Muscle of arm (tissue), 12 donors: ENCODE measurements around the gene S100P. TPM values are rescaled to one million over a fixed set of nuclear protein-coding genes. Genes with fewer than 3 reads are reported as not detected.
"Not testable (repeated sequence)": the region's sequence is repeated elsewhere in the genome, so short reads cannot be mapped to it uniquely, and the experiment has no call there.

Source experiments
- DNase-seq: peaks from one replicate; pipeline ENCODE4 v3.0.0-alpha.2; 2013
- polyA plus RNA-seq, 12 donors: library from polyadenylated mRNA; unstranded; fragments of 120-200 nt; gene quantifications; one replicate each; pipeline ENCODE4 v1.2.1, GENCODE V29; 2013; ENCODE audit not compliant: insufficient read length in 12 of 12

Gene S100P
- polyA plus RNA-seq, 12 donors = 0.93 to 5.5 (median 1.6) TPM; not detected in 2

GRCh38 chr4:6721121-6721520, 27.4 kb downstream of the S100P start:
- DNase-seq = no peak

DNA sequence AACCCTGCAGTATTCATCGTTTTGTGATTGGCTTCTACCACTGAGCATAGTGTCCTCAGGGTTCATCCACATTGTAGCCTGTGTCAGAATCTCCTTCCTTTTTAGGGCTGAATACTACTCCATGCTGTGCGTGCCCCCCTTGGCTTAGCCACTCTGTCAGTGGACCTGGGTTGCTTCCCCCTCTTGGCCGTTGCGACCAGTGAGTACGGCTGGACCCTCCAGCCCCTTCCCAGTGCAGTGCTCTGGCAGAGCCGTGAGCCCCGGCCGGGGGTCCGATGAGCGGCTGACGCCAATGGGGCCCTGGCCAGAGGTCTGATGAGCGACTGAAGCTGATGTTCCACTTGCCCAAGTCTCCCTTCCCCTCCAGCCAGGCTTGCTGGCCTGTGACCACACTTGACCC, 29.2 kb downstream of the S100P start:
- no peak for DNase-seq

DNA sequence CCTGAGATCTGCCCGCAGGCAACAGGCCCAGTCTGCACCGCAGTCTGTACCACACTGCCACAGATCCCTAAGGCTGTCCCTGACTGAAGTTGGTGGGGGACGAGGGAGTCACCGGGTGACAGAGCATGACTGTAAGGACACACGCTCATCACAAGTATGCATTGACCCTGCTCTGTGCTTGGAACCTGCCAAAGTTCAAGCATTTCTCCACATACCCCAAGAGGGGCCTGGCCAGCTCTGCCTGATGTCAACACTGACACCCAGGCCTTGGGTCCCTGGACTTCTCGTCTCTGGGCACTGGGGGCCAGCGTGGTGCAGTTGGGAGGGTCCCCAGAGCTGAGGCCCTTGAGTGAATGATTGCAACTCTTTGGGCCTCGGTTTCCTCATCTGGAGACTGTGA, 30.2 kb downstream of the S100P start:
- DNase-seq = no peak

GRCh38 chr4:6724421-6725111, 30.9 kb downstream of the S100P start:
- no peak for DNase-seq

- not testable (repeated sequence) for DNase-seq
Observed at GRCh38 chr4:6725427-6725961, 31.8 kb downstream of the S100P start.

DNA sequence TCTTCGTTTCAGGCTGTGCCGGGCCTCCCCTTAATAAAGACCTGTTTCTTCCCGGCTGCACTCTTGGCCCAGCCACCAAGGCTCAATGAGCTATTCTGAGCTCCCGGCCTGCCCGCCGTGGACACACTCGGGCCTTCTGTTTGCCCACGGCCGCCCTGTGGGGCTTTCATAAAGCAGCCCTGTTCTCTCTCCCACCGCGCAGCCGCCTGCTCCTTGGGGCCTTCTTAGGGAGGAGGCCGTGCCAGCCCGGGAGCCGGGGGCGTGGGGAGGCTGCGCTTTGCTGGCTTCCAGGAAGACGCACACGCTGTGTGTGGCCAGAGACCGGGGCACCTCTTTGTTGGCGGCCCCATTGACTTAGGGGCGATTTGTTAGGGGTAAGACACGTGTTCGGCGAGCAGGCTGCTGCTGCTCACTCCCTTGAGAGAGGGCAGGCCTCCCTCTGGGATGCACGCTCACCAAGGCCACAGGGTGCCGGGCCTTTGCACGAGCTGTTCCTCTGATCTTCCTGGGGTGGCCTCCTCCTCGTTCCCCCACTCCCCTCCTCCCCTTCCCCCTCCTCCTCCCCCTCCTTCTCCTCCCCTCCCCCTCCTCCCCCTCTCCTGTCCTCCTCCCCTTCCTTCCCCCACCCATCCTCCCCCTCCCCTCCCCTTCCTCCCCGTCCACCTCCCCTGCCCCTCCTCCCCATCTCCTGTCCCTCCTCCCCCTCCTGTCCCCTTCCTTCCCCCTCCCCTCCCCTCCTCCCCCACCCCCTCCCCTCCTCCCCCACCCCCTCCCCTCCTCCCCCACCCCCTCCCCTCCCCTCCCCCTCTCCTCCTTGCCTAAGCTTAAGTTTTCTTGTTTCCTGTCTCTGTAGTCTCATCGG, 33.6 kb downstream of the S100P start:
- DNase-seq = no peak

- DNase-seq = no peak
Observed at GRCh38 chr4:6727943-6728250, 34.2 kb downstream of the S100P start.

DNA sequence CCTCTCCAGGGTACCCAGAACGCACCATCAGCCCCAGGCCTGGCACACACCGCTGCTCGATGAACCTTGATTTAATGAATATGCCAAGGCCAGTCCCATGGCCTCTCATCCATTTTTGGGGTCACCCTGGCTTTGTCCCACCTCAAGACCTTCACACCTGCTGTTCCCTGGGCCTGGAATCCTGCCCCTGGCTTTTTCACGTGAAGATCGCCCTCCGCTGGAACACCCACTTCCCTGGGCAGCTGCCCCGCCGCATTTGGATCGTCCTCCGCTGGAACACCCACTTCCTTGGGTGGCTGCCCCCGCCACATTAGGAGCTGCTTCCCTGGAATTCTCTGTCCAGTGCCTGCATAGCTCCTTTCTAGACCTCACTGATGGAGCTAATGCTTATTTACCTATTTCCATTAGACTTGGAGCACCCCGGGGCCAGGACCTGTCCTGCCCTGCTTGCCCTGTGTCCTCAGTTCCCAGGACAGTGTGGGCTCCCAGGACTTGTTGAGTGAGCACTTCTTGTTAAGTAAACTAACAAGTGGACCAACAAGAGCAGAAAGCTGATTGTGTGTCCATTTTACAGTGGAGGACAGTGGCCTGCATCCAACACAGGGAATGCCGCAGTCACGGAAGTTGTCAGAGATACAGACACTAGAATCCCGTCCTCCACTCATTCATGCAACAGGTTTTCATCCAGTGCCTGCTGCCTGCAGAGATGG, 34.8 kb downstream of the S100P start:
- DNase-seq = no peak

- DNase-seq = no peak
Observed at GRCh38 chr4:6730603-6731317, 37.1 kb downstream of the S100P start.

- DNase-seq = no peak
Observed at GRCh38 chr4:6731318-6731675, 37.6 kb downstream of the S100P start.

DNA sequence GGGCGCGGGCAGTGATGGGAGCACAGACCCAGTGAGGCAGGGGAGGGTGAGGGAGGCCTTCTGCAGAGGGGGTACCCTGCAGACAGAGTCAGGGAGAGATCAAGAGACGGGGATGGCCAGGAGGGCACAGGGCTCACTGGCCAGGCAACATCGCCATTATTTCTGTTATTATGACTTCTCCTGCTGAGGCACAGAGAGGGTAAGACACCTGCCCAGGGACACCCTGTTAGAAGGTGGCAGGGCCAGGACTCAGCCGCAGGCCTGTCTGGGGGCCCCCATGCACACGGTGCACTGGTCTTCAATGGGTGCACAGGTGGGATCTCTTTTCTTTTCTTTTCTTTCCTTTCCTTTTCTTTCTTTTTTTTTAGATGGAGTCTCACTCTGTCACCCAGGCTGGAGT, 38.1 kb downstream of the S100P start:
- DNase-seq = no peak

DNA sequence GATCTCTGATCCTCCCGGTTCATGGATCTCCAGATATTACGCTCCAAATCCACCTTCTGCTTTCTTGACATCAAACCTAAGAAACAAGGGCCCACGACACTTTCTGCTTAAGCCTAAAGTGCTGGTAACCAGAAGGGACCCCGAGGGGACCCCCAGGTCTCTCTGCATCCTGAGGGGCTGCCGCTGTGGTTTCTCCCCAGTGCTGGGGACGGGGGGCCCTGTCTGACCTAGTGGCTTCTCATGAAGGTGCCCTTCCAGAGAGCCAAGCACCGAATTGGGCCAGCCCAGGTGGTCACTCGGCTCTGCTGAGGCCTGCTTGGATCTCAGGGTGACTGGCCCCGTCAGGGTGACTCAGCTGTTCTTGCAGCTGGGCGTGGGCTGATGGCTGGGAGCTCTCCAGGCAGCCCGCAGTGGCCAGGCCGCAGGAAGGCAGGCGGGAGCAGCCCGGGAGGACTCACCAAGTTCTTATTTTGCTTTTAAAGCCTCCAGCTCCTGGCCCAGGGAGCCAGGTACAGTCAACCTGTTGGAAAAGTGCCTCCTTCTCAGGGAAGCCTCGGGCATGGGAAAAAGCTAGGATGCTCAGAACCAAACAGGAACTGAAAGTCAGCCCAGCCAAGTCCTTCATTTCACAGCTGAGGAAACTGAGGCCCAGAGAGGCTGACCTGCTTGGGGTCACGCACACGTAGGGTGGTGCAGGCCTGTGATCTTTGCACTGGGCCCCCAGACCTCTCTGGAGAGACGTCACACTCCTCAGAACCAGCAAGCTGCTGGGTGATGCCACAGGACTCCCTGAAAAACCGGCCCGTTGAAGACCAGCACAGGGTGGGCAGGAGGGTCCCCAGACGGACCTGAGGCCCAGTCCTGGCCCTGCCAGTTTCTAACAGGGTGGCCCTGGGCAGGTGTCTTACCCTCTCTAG, 39.0 kb downstream of the S100P start:
- DNase-seq = no peak

GRCh38 chr4:6733358-6734164, 39.9 kb downstream of the S100P start:
- no peak for DNase-seq

DNA sequence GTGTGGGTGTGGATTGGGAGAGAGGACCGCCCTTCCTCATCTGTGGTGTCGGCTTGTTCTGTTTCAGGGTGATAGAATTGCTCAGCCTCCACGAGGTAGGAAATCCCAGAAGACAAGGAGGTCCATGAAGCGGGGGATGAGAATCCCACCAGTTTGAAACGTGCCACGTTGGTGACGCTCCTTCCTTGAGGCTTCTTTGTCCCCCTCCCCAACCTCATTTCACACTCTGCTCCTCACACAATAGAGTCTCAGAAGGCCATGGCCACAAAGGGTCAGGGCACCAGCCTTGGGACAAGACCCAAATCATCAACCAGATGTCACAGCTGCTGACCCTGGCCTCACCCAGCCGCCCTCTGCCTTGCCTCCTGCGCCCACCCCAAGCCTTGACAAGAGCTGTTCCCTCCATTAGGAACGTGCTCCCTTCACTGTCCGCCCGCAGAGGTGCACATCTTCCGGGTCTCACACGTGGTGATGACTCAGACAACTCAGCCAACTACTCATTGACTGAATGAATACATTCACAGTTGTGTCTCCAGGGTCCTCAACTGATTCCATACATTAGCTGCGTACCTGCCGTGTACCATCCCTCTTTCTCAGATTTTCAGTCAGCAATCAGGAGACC, 40.6 kb downstream of the S100P start:
- no peak for DNase-seq

GRCh38 chr4:6739920-6740319, 46.2 kb downstream of the S100P start:
- no peak for DNase-seq

- no peak for DNase-seq
Observed at GRCh38 chr4:6740347-6740746, 46.7 kb downstream of the S100P start.

DNA sequence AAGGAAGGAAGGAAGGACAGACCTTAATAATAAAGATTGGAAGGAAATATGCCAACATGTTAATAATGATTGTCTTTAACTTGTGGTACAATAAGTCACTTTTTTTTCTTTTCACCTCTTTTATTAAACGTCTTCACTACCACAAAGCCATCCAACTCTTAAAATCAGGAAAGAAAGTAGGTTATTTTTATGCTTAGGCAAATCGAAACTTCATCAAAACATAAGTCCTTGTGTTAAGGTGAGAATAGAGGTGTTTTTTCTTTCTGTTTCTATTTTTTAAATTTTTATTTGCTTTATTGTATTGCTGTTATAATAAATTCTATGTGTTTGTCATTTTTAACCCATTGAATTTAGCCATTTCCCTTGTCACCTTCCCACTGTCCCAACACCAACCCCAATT, 48.8 kb downstream of the S100P start:
- DNase-seq = no peak

DNA sequence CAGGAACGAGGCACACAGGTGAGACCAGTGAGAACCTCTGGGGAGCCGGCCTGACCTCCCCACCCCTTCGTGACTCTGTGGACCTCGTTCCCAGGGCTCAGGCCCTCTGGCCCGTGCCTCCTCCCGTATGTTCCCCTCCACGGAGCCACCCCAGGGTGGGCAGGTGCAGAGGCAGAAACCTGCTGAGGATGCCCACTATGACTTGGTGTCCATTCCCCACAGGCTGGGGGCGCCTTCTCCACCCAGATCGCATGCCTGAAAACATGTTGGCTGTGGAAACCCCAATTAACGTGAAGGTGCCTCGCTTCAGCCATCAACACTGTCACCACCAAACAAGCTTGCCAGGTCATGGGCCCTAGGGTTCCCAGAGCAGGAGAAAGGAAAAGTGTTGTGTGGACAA, 49.3 kb downstream of the S100P start:
- no peak for DNase-seq
